GM20431 (cell line): ENCODE measurements around the gene CACNA1S.

ENCODE experiments used
- in situ Hi-C: fragments of 300-500 bp; cut with MseI, MboI; formaldehyde crosslinking; loops from one replicate; pipeline ENCODE4 v1.15.0; 2020; ENCODE audit warnings: low sequenced_read_pairs; ENCODE audit not compliant: unreplicated experiment

The CACNA1S gene

DNA sequence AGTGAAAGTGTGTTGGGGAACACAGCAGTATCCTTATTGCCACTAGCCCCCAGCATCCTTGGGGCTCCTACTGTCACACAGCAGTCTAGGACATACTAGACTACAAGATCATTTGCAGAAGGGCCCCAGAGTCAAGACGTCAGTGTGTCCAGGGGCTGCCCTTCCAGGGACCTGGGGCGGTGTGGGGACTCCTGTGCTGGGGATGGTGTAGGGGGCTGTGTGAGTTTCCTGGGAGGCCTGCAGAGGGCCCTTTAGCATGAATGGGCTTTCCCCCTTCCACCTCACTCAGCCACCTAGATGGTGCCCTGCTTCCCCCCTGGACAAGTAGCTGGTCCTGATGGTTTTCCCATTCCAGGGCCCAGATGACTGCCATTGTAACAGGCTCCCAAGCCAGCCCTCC lies 71.2 kb downstream of the CACNA1S start:
- in situ Hi-C loops = loop anchor here (10.0 kb wide), 1 partner anchor 66 kb away; no protein-coding TSS in a partner anchor

- in situ Hi-C loops = loop anchor here (10.0 kb wide), 1 partner anchor 65 kb away; no protein-coding TSS in a partner anchor
Observed at GRCh38 chr1:201039876-201040275, 72.3 kb downstream of the CACNA1S start.

DNA sequence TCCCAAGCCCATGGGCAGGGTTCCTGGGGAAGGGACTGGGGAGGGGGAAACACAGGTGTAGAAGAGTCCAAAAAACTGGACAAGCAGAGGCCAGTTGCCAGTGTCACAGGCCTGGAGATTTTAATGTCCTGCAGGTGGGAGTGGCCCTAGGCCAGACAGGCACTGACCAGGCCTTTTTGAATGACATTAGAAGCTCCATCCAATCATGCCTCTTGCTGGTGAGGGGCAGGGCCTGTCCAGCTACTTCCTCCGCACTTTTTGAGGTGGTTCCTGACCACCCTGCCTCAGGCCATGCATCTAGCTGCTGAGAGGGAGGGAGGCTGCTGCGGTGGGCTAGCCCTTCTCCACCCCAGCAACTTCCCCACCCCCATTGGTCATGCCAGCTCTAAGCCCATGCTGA lies 72.8 kb downstream of the CACNA1S start:
- in situ Hi-C loops = no loop called here

- in situ Hi-C loops = no loop called here
Observed at GRCh38 chr1:201038186-201038876, 73.9 kb downstream of the CACNA1S start.

DNA sequence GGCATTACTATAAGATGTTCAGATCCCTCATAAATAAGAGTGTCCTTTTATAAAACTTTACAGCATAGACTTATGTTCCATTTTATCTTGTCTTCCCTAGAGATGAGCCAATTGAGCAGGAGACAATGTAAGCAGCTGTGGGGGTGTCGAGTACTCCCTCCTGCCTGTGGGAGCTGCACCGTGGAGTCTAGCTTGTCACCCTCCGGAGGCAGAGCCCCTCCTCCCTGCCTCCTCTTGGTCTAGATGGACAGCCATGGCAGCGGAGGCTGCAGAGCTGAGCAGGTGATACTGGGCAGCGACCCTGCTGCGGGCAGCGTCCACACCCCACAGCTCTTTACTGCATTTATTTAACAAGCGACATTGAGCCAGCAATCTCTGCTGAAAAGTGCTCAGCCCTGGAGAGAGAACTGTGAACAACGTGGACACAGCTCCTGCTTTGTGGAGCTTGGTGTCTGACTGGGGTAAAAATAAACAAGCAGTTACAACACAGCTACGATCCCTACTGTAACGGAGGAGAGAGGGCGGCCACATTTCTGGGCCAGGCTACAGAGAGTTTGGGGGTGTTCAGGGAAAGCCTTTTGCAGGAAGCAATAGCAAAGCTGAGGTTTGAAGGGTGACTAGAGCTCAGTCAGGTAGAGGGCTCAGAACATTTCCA lies 75.9 kb downstream of the CACNA1S start:
- in situ Hi-C loops = no loop called here

GRCh38 chr1:201034671-201035070 lies 77.6 kb downstream of the CACNA1S start:
- in situ Hi-C loops = no loop called here

GRCh38 chr1:201032408-201032807 lies 79.8 kb downstream of the CACNA1S start:
- in situ Hi-C loops = no loop called here

- in situ Hi-C loops = no loop called here
Observed at GRCh38 chr1:201028461-201028889, 83.8 kb downstream of the CACNA1S start.

GRCh38 chr1:201026836-201027235 lies 85.4 kb downstream of the CACNA1S start:
- in situ Hi-C loops = no loop called here

DNA sequence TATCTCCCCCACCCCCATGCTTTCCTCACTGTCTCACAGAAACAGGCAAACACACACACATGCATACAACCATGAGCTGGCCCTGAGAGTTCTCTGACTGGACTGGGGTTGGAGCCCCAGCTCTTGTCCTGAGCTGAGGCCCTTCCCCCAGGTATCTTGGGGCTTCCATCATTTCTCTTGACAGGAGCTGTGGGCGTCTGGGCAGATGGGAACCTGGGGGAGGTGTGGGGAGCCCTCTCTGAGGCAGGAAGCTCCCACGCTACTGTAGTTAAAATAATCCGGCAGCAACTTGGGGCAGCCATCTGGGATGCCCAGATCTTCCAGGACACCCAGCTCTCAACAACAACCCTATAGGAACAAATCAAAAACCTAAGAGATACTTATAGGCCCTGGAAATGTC lies 86.0 kb downstream of the CACNA1S start:
- in situ Hi-C loops = no loop called here

DNA sequence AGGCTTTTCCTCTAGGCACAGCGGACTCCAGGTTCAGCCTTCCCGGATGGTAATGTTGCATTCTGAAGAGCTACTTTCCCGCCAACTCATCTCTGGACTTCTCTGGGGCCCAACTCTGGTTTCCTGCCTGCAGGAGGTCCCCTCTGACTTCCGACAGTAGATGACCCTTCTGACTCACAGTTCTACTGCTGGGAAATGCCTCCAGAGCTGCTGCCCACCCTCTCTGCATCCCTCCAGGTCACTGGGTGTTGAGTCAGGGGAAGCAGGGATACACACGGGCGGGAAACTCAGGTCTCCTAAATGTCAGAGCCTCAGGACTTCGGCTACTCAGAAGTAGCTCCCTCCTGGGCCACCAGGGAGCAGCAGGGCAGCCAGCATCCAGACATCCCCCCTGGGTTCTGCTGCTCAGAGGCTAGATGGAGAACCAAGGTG lies 86.6 kb downstream of the CACNA1S start:
- in situ Hi-C loops = no loop called here

GRCh38 chr1:201024625-201024998 lies 87.6 kb downstream of the CACNA1S start:
- in situ Hi-C loops = no loop called here

- in situ Hi-C loops = no loop called here
Observed at GRCh38 chr1:201023920-201024624, 88.2 kb downstream of the CACNA1S start.

DNA sequence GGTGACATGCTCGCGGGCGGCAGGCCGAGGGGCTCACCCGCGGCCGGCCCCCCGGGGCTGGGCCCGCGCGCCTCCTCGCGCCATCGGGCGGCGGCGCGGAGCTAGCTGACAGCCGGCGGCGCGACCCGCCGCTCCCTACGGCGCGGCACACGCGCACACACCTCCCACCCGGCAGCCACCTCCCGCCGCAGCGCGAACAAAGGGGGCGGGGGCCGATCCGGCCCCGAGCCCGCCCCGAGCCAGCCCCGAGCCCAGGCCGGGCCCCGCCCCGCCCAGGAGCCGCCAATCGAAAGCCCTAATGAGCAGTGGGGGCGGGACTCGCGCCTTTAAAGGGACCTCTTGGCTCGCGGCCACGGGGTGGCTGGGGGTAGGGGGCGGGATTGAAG lies 88.7 kb downstream of the CACNA1S start, which contains the start of gene KIF21B:
KIF21B (minus strand) TSS at position 198 of the 386 bp plus-strand sequence. CDS start 331 bp downstream, outside the sequence.
- in situ Hi-C loops = no loop called here

DNA sequence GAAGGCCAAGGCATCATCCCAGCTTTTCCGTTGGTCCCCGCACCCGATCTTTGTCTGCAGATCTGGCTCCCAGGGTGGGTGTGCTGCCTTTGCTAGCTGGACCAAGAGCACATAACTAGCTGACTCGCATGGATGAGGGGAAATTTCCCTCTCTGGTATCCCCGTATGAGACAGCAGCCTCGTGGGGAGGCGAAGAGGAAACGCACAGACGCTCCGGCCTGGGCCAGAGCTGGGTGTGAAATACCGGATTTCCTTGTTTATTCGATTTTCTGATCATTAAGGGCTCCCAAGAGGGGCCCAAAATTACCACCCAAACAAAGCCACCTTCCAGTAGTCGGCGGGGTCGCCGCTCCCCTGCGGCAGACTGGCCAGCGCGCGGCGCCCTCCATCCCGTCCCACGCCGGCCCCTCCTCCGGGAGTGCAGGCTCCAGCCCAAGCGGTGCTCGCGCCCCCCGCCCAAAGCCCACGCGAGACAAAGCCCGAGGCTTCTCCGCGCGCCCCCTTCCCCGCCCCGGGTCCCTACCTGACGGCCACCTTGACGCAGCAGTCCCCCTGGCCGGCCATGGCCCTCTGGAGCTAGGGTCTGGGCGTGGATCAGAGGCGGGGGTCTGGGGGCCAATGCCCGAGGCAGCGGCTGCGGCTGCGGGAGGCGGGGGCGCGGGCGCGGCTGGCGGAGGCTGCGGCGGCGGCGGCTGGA lies 89.3 kb downstream of the CACNA1S start:
- in situ Hi-C loops = no loop called here

GRCh38 chr1:201022493-201022819 lies 89.8 kb downstream of the CACNA1S start:
- in situ Hi-C loops = no loop called here

DNA sequence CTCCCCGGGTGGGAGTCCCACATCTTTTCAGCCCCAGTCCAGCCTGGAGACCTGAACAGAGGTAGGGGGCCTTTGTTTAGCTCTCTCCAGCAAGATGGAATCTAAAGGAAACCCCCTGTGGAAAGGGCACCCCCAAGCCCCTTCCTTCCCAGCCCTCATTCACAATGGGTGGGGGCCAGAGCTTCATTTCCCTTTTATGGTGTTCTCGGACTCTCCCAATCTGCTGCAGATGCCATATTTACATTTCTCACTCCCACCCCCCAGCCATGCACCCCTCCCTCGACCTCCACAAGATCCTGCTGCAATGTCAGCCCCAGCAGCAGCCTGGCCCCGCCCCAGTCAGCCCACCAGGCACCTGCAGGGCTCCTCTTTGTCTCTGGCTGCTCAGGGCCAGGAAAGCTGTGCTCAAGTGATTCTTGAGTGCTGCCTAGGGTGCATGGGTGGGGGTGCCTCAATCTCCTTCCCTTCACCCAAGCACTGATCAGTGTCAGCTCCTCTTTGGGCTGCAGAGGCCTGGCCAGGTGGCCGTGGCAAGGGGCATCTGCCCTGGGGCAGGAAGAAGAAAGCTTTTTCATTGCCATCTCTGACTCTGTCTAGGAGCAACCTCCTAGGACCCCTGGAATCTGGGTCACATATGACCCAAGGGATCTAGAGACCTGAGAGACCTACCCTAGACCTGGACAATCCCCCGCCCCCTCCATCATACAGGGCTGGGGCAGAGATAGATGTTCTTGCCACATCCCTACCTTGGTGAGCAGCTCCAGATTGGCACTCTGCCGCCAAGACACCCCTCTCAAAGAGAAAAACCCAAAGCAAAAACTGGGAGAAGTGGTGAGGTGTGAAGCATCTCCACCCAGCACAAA lies 90.4 kb downstream of the CACNA1S start:
- in situ Hi-C loops = no loop called here

GRCh38 chr1:201020721-201021629 lies 91.3 kb downstream of the CACNA1S start:
- in situ Hi-C loops = no loop called here
